ENCODE data around the gene RALGAPB.
"Not testable (repeated sequence)": the region's sequence is repeated elsewhere in the genome, so short reads cannot be mapped to it uniquely, and the experiment has no call there.

The RALGAPB gene

DNA sequence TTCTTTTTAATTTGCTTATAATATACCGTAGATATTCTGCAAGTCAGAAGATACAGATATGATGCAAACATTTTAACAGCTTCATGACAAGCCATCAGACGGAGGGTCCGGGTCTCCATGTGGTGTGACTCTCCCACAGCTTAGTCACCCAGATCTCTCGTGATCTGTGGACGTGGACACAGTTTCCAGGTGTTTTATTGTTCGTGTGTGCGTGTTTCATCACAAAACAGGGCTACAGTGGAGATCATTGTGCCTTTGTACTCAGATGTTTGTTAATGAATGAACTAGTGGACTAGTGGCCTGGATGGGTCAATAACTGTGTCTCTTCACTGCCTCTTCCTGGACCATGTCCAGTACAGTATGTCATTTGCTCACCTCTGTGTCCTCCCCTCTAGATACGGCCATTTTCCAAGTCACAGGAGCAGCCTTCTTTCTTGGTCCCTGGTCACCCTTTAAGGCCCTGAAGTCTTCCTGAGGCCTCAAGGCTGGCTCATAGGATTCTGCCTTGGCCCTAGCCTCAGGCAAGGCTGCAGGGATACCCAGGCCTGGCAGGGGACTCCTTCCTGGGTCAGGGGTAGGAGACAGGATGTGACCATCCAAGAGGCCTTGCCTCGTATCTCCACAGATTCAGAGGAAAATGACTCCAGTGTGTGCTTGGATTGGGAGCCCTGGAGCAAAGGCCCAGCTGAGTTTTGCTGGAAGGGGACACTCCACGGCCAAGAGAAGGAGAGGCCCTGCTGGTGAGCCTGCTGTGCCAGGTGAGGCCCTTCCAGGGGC lies 112.9 kb downstream of the RALGAPB start:
- no peak for DNase-seq (ENCODE audit: low read depth)

DNA sequence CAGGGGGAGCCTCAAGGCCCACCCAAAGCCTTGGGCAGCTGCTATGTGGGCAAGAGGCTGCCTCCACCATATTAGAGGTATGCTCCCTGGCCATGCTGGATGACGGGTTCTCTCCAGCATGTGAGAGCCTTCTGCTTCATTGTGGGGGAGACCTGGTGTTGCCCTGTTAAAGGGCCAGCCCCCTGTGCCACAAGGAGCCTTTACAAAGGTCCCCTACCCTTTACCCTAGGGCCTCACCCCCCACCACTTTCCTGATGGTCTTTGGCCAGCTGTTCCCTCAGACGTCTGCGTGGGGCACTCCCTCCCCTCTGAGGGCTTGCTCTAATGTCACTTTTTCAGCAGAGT lies 113.5 kb downstream of the RALGAPB start:
- no peak for DNase-seq (ENCODE audit: low read depth)

DNA sequence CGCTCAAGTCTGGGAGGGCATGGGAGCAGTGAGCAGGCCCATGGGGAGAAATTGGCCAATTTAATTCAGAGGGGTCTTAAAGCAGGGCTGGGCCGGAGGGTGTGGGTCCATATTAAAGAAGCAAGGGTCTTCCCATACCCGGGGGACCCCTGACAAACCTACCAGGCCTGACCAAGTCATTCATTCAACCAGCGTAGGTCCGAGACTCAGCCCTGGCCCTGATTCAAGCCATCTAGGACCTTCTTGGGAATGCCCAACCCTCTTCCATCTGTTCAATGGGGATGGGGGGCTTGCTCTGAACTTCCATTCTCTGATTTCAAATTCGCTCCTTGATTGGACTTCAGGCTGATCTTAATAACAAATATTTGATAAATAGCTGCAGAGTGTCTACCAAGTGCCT lies 115.7 kb downstream of the RALGAPB start:
- DNase-seq (ENCODE audit: low read depth), result no peak

DNA sequence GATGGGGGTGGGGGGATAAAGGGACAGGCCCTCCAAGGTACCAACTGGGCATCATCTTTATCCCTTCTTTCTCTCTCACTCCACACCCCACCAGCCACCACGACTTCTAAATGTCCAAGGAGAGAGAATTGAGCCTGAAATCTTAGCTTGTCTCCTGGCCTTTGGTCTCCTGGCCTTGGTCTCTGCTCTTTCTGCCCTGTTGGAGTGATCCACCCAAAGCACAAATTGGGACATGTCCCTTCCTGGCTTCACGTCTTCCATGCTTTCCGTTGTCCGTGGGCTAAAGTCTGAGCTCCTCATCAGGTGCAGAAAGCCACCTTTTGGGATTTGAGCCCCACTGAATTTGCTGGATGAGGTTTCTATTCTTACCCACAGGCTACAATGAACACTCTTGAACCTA lies 116.7 kb downstream of the RALGAPB start:
- DNase-seq (ENCODE audit: low read depth), result no peak

GRCh38 chr20:38589967-38590675 lies 117.5 kb downstream of the RALGAPB start:
- DNase-seq (ENCODE audit: low read depth), result no peak

DNA sequence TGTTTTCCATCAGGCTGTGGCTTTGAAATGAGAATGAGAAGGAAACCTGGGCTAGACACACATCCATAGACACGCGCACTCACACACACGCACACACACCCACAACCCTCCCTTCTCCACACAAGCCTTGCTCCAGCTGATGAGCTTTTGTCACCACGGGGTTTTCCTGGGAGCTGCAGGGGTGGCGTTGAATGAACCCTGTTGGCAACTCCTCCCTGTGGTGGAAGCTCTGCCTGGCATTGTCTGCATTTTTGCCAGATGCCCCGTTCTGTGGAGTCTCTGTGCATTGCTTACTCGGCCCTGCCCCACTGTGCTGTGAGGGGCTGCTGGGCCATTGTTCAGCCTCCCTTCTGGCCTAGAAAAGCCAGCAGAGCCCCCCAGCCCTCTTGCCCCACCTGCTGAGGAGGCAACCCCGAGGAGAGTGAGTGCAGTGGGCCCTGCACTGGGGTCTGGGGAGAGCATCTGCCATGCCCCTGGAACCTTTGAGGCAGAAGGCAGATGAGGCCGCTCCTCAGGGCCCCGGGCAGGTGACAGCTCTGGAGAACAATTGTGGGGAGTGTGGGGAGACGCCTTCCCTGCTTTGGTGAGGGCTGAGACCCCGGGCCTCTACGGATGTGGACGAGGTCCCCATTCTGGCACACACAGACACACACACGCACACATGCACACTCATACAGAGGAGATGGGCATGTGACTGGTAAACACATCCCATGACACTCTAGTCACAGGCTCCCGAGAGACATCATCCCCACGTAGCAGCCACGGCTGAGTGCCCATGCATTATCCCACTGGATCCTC lies 118.2 kb downstream of the RALGAPB start:
- no peak for DNase-seq (ENCODE audit: low read depth)

- DNase-seq (ENCODE audit: low read depth), result no peak
Measured at GRCh38 chr20:38591474-38592410, 119.1 kb downstream of the RALGAPB start.

DNA sequence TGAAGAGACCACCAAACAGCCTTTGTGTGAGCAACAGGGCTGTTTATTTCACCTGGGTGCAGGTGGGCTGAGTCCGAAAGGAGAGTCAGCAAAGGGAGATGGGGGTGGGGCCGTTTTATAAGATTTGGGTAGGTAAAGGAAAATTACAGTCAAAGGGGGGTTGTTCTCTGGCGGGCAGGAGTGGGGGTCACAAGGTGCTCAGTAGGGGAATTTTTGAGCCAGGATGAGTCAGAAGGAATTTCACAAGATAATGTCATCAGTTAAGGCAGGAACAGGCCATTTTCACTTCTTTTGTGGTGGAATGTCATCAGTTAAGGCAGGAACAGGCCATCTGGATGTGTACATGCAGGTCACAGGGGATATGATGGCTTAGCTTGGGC lies 119.8 kb downstream of the RALGAPB start:
- not testable (repeated sequence) for DNase-seq (ENCODE audit: low read depth)

- not testable (repeated sequence) for DNase-seq (ENCODE audit: low read depth)
Measured at GRCh38 chr20:38594281-38594680, 121.6 kb downstream of the RALGAPB start.

- DNase-seq (ENCODE audit: low read depth), result not testable (repeated sequence)
Measured at GRCh38 chr20:38595886-38596285, 123.2 kb downstream of the RALGAPB start.

DNA sequence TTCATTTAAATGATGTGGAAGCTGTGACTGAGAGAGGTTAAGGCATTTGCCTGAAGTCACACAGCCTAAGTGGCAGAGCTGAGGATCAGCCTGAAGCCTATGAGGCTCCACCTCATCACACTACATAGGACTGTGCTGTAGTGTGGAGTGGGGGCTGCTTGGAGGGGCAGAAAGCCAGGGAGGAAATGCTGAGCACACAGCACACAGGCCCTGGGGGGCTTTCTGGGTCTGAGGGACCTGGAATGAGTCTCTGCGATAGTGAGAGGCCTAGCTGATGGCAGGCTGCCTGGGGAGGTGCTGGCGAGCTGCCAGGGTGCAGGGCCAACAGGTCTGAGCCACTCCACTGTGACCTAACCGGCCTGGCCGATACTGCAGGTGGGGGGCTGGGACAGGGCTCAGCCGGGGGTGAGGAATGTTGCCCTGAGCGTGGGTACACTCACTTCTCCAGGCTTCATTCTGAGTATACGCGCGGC lies 126.8 kb downstream of the RALGAPB start:
- no peak for DNase-seq (ENCODE audit: low read depth)

DNA sequence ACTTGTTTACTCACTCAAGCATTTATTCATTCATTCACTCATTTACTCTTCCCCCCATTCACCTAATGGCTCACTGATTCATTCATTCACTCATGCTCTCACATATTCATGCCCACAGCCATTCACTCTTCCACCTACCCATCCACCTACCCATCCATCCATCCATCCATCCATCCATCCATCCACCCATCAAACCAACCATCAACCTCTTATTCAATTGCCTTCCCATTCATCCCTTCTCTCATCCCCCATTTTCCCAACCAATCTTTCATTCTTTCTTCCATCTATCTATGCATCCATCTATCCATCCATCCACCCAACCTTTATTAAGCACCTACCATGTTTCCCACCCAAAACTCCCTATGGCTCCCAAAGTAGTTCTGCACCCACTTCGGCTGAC lies 127.4 kb downstream of the RALGAPB start:
- no peak for DNase-seq (ENCODE audit: low read depth)

DNA sequence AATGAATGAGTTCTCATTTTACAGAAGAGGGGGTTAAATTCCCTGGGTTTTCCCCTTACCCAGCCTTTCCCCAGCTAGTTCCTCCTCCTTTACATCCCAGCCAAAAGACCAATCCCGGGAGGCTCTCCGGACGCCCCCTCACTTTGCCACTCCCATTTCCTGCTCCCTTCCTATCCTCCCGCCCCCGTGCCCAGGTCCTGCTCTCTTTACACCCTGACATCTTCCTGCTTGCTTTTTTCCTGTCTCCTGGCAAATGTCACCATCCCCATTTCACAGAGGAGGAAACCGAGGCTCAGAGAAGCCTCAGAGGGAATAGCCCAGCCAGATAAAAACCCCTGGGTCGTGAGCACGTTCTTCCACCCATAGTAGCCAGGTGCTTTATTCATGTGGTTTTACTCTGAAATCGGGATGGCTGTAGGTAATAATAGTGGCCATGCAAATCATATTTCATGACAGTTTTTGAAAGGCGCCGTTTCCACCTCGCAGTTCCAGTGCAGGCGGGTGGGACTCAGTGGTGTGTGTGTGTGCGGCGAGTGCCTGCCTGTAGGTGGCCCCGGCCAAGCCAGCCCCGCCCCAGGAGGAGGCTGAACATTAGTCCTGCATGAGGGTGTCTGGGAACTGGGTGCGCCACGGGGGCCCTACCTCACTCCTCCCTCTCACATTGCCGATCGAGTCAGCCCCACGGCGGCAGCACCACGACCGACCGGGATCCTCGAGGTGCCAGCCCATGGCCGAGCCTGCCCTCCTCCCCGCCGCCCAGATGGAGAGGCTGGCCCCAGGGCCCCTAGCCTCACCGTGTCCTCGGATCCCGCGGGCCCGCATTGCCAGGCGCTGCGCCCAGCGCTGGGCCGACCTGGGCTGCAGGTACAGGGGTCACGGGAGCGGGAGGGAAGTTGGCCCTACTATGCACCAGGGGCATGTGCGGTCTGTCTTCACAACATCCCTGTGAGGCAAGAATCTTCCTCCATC lies 128.9 kb downstream of the RALGAPB start, which contains the start of gene ARHGAP40:
ARHGAP40 (plus strand) TSS at position 594 of the 969 bp plus-strand sequence.
- no peak for DNase-seq (ENCODE audit: low read depth)

DNA sequence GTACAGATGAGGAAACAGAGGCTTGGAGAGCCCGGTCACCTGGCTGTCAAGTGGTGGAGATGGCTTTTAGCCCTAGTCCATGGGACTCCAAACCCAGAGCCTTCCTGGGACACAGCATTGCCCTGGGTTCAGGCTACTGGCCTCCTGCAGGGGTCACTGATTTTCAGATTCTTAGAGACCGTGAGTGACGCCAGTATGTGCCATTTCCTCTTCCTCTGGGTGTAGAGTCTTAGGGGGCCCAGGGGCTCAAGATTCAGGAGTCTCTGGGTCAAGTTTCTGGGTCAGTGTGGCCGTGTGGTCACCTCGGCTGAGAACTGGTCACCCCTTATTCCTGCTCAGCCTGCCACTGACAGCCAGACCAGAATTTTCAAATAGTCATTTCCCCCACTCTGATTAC lies 129.5 kb downstream of the RALGAPB start:
- DNase-seq (ENCODE audit: low read depth), result no peak

- no peak for DNase-seq (ENCODE audit: low read depth)
Measured at GRCh38 chr20:38603286-38603685, 130.6 kb downstream of the RALGAPB start.

GRCh38 chr20:38604873-38605303 lies 132.2 kb downstream of the RALGAPB start:
- no peak for DNase-seq (ENCODE audit: low read depth)

- no peak for DNase-seq (ENCODE audit: low read depth)
Measured at GRCh38 chr20:38607351-38607750, 134.7 kb downstream of the RALGAPB start.

- no peak for DNase-seq (ENCODE audit: low read depth)
Measured at GRCh38 chr20:38608188-38608587, 135.5 kb downstream of the RALGAPB start.

- DNase-seq (ENCODE audit: low read depth), result no peak
Measured at GRCh38 chr20:38609815-38610214, 137.2 kb downstream of the RALGAPB start.

DNA sequence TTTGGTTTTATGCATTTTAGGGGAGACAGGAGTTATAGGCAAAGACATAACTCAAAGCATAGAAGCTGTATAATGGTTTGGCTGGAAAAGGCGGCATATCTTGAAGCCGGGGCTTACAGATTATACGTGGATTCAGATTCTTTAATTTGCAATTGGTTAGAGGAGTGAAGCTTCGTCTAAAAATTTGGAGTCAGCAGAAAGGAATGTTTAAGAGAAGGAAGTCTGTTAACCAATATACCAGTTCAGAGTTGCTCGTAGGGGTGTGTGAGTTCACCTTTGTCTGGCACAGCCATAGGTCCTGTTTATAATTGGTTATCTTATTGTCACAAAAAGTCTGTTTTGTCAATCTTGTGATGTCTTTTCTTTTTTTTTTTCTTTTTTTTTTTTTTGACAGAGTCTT lies 137.9 kb downstream of the RALGAPB start:
- DNase-seq (ENCODE audit: low read depth), result no peak

Data from fibroblast of gingiva (primary cell).